ENCODE measurements around the gene ANO3.

ANO3 gene

GRCh38 chr11:26510164-26510563, 178.2 kb downstream of the ANO3 start:
- H3K4me3 ChIP-seq (replicated peaks in 1 of 2; ENCODE audit: low read depth in 2 of 2, low read length in 2 of 2): no peak overlapping the region
- DNase-seq (ENCODE audit: low read depth in 2 of 2): no peak
- no peak for TF ChIP-seq CTCF (IDR thresholded peaks at IDR 0.05; ENCODE audit: low read depth, low read length)

- no peak for DNase-seq (ENCODE audit: low read depth in 2 of 2)
- H3K4me3 ChIP-seq (replicated peaks in 1 of 2; ENCODE audit: low read depth in 2 of 2, low read length in 2 of 2): no peak overlapping the region
- TF ChIP-seq CTCF (IDR thresholded peaks at IDR 0.05; ENCODE audit: low read depth, low read length): no peak
These were observed 178.8 kb downstream of the ANO3 start for GRCh38 chr11:26510756-26511155.

- no peak for TF ChIP-seq CTCF (IDR thresholded peaks at IDR 0.05; ENCODE audit: low read depth, low read length)
- no peak for DNase-seq (ENCODE audit: low read depth in 2 of 2)
- no peak overlapping the region for H3K4me3 ChIP-seq (replicated peaks in 1 of 2; ENCODE audit: low read depth in 2 of 2, low read length in 2 of 2)
These were observed 180.3 kb downstream of the ANO3 start for GRCh38 chr11:26512196-26512595.

GRCh38 chr11:26519469-26519868, 187.5 kb downstream of the ANO3 start:
- no peak overlapping the region for H3K4me3 ChIP-seq (replicated peaks in 1 of 2; ENCODE audit: low read depth in 2 of 2, low read length in 2 of 2)
- no peak for DNase-seq (ENCODE audit: low read depth in 2 of 2)
- no peak for TF ChIP-seq CTCF (IDR thresholded peaks at IDR 0.05; ENCODE audit: low read depth, low read length)

GRCh38 chr11:26522912-26523610, 191.1 kb downstream of the ANO3 start:
- DNase-seq (ENCODE audit: low read depth in 2 of 2): peak; percentile 32 to 62
- peak; percentile 41 for TF ChIP-seq CTCF (IDR thresholded peaks at IDR 0.05; ENCODE audit: low read depth, low read length)
- H3K4me3 ChIP-seq (replicated peaks in 1 of 2; ENCODE audit: low read depth in 2 of 2, low read length in 2 of 2): no peak overlapping the region

GRCh38 chr11:26527685-26528084, 195.8 kb downstream of the ANO3 start:
- no peak for DNase-seq (ENCODE audit: low read depth in 2 of 2)
- no peak overlapping the region for H3K4me3 ChIP-seq (replicated peaks in 1 of 2; ENCODE audit: low read depth in 2 of 2, low read length in 2 of 2)
- no peak for TF ChIP-seq CTCF (IDR thresholded peaks at IDR 0.05; ENCODE audit: low read depth, low read length)

- TF ChIP-seq CTCF (IDR thresholded peaks at IDR 0.05; ENCODE audit: low read depth, low read length): no peak
- DNase-seq (ENCODE audit: low read depth in 2 of 2): no peak
- H3K4me3 ChIP-seq (replicated peaks in 1 of 2; ENCODE audit: low read depth in 2 of 2, low read length in 2 of 2): no peak overlapping the region
These were observed 205.4 kb downstream of the ANO3 start for GRCh38 chr11:26537341-26537740.
